Measurements from ENCODE around the gene XXYLT1.

GRCh38 chr3:195123281-195123691, 147.7 kb downstream of the XXYLT1 start:
- peak; percentile 41 for TF ChIP-seq CTCF (conservative IDR thresholded peaks at IDR 0.05; ENCODE audit: low read depth, low read length)
- TF ChIP-seq EZH2 (IDR thresholded peaks at IDR 0.05; ENCODE audit: borderline replicate concordance, low read depth, low read length, poor library complexity, severe bottlenecking) = no peak
